Neural crest cell (in vitro differentiated cells): ENCODE results near the gene ZNF155. TPM values are rescaled to one million over a fixed set of nuclear protein-coding genes. Genes with fewer than 3 reads are reported as not detected.
A peak's percentile ranks its signal among the peaks of the same experiment; 100 is the strongest.

Experiments
- DNase-seq: peaks from one replicate; pipeline ENCODE4 v3.0.0; 2021; ENCODE audit warnings: low read depth, mixed read lengths, low spot score
- H3K27ac Mint-ChIP-seq: one replicate; pipeline ENCODE4 v1.8.0; 2021; ENCODE audit warnings: mild to moderate bottlenecking, mixed read lengths; ENCODE audit not compliant: unreplicated experiment
- H3K27me3 Mint-ChIP-seq: 2 replicates; pipeline ENCODE4 v1.8.0; 2021; ENCODE audit warnings: low read depth, mild to moderate bottlenecking, mixed read lengths
- H3K36me3 Mint-ChIP-seq: 2 replicates; pipeline ENCODE4 v1.8.0; 2021; ENCODE audit warnings: low read depth, mild to moderate bottlenecking, mixed read lengths
- H3K4me1 Mint-ChIP-seq: 2 replicates; pipeline ENCODE4 v1.8.0; 2021; ENCODE audit warnings: mixed read lengths
- H3K4me3 Mint-ChIP-seq: one replicate; pipeline ENCODE4 v1.8.0; 2021; ENCODE audit warnings: mild to moderate bottlenecking, mixed read lengths
- H3K9me3 Mint-ChIP-seq: 2 replicates; pipeline ENCODE4 v1.8.0; 2021; ENCODE audit warnings: mixed read lengths
- total RNA-seq: library from RNA; stranded (reverse); gene quantifications from 2 replicates; pipeline ENCODE4 v1.2.1, GENCODE V29; 2021
- TF ChIP-seq, protein P1 (sequence below): fragments of 200-600 bp; sonication (generic); conservative IDR thresholded peaks from 2 replicates; pipeline ENCODE4 v1.5.0; 2021; ENCODE audit warnings: antibody characterized with exemption, mild to moderate bottlenecking

ZNF155 gene
- total RNA-seq, 1 donor from 2014 or later = 11.9 TPM

- H3K9me3 Mint-ChIP-seq = peaks cover 10% of the 10 kb centered on the region
- H3K27ac Mint-ChIP-seq = no peak overlapping the region
- H3K27me3 Mint-ChIP-seq = no peaks in the 10 kb centered on the region
- peaks cover 34% of the 10 kb centered on the region for H3K36me3 Mint-ChIP-seq
- no peak for DNase-seq
- no peak overlapping the region for H3K4me3 Mint-ChIP-seq
- TF ChIP-seq, protein P1, sequence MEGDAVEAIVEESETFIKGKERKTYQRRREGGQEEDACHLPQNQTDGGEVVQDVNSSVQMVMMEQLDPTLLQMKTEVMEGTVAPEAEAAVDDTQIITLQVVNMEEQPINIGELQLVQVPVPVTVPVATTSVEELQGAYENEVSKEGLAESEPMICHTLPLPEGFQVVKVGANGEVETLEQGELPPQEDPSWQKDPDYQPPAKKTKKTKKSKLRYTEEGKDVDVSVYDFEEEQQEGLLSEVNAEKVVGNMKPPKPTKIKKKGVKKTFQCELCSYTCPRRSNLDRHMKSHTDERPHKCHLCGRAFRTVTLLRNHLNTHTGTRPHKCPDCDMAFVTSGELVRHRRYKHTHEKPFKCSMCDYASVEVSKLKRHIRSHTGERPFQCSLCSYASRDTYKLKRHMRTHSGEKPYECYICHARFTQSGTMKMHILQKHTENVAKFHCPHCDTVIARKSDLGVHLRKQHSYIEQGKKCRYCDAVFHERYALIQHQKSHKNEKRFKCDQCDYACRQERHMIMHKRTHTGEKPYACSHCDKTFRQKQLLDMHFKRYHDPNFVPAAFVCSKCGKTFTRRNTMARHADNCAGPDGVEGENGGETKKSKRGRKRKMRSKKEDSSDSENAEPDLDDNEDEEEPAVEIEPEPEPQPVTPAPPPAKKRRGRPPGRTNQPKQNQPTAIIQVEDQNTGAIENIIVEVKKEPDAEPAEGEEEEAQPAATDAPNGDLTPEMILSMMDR = no peak
- peaks cover 10% of the 10 kb centered on the region for H3K4me1 Mint-ChIP-seq
These were observed 13.8 kb downstream of the ZNF155 start for GRCh38 chr19:43997631-43998290.

GRCh38 chr19:44002212-44002565, 18.2 kb downstream of the ZNF155 start:
- H3K27me3 Mint-ChIP-seq = no peaks in the 10 kb centered on the region
- TF ChIP-seq, protein P1 = no peak
- H3K27ac Mint-ChIP-seq = peak overlapping the region; percentile 97
- H3K36me3 Mint-ChIP-seq = peaks cover 34% of the 10 kb centered on the region
- no peak for DNase-seq
- peaks cover 19% of the 10 kb centered on the region for H3K4me1 Mint-ChIP-seq
- H3K4me3 Mint-ChIP-seq = peak overlapping the region; percentile 99
- peaks cover 18% of the 10 kb centered on the region for H3K9me3 Mint-ChIP-seq

- TF ChIP-seq, protein P1 = no peak
- H3K36me3 Mint-ChIP-seq = peaks cover 36% of the 10 kb centered on the region
- peak within 1 kb of the TSS; percentile 99 for H3K4me3 Mint-ChIP-seq
- peaks cover 20% of the 10 kb centered on the region for H3K9me3 Mint-ChIP-seq
- H3K27ac Mint-ChIP-seq = peak within 1 kb of the TSS; percentile 97
- DNase-seq = peak; percentile 69
- H3K27me3 Mint-ChIP-seq = no peaks in the 10 kb centered on the region
- H3K4me1 Mint-ChIP-seq = peaks cover 19% of the 10 kb centered on the region
These were observed 18.8 kb downstream of the ZNF155 start, which contains the start of gene ZNF230 for GRCh38 chr19:44002566-44003460. TSS of gene ZNF230 (plus strand) at chr19:44002957. CDS start at chr19:44007079, 4,122 bp downstream.

GRCh38 chr19:44003461-44004009, 19.5 kb downstream of the ZNF155 start:
- peak overlapping the region; percentile 99 for H3K4me3 Mint-ChIP-seq
- peaks cover 37% of the 10 kb centered on the region for H3K36me3 Mint-ChIP-seq
- H3K9me3 Mint-ChIP-seq = peaks cover 23% of the 10 kb centered on the region
- H3K4me1 Mint-ChIP-seq = peaks cover 19% of the 10 kb centered on the region
- TF ChIP-seq, protein P1 = peak; percentile 26
- DNase-seq = no peak
- no peak overlapping the region for H3K27ac Mint-ChIP-seq
- H3K27me3 Mint-ChIP-seq = no peaks in the 10 kb centered on the region

GRCh38 chr19:44005973-44006372, 22.0 kb downstream of the ZNF155 start:
- Mint-ChIP-seq H3K9me3 (peaks cover 32% of the 10 kb centered on the region), H3K36me3 (peaks cover 57% of the 10 kb centered on the region), H3K27ac (no peak overlapping the region), H3K4me1 (peaks cover 19% of the 10 kb centered on the region), H3K4me3 (no peak overlapping the region), H3K27me3 (no peaks in the 10 kb centered on the region)
- DNase-seq = no peak
- TF ChIP-seq, protein P1 = no peak
